Liver (tissue), 9 donors: ENCODE measurements around the gene GPR18. TPM values are rescaled to one million over a fixed set of nuclear protein-coding genes. Genes with fewer than 3 reads are reported as not detected.

Experiments used
- DNase-seq: peaks from one replicate; pipeline ENCODE4 v3.0.0-alpha.2; 2017; ENCODE audit warnings: low spot score
- H3K27ac ChIP-seq, 2 donors: one replicate each; pipeline ENCODE4 v1.7.0; 2013; ENCODE audit warnings: inconsistent platforms in 2 of 2, low read length in 2 of 2, control low read depth in 1 of 2, low read depth in 1 of 2, mild to moderate bottlenecking in 1 of 2
- H3K27me3 ChIP-seq, 4 donors: one replicate each; pipeline versions ENCODE4 v1.6.1 to v1.7.0; 2013; ENCODE audit warnings: low read length in 3 of 4, inconsistent platforms in 1 of 4, mild to moderate bottlenecking in 1 of 4, moderate library complexity in 1 of 4; ENCODE audit not compliant: control insufficient read depth in 4 of 4, insufficient read depth in 4 of 4
- H3K36me3 ChIP-seq, 4 donors: one replicate each; pipeline versions ENCODE4 v1.6.1 to v1.7.0; 2013; ENCODE audit warnings: low read length in 3 of 4, mild to moderate bottlenecking in 3 of 4, low read depth in 1 of 4, moderate library complexity in 1 of 4; ENCODE audit not compliant: control insufficient read depth in 4 of 4, insufficient read depth in 3 of 4
- H3K4me1 ChIP-seq, 4 donors: one replicate each; pipeline versions ENCODE4 v1.6.1 to v1.7.0; 2013; ENCODE audit warnings: low read length in 3 of 4, mild to moderate bottlenecking in 3 of 4, moderate library complexity in 1 of 4; ENCODE audit not compliant: control insufficient read depth in 4 of 4, insufficient read depth in 4 of 4
- H3K4me3 ChIP-seq, 3 donors: one replicate each; pipeline versions ENCODE4 v1.6.1 to v1.7.0; 2013; ENCODE audit warnings: low read length in 3 of 3, control low read depth in 1 of 3, low read depth in 1 of 3, mild to moderate bottlenecking in 1 of 3
- H3K9ac ChIP-seq, 2 donors: one replicate each; pipeline ENCODE4 v1.7.0; 2013; ENCODE audit warnings: low read length in 2 of 2, mild to moderate bottlenecking in 2 of 2, moderate library complexity in 2 of 2, control low read depth in 1 of 2, low read depth in 1 of 2
- H3K9me3 ChIP-seq, 4 donors: one replicate each; pipeline versions ENCODE4 v1.6.1 to v1.7.0; 2013; ENCODE audit warnings: low read length in 3 of 4; ENCODE audit not compliant: control insufficient read depth in 4 of 4
- CTCF ChIP-seq: fragments of 150-350 bp; IDR thresholded peaks from 2 replicates; pipeline ENCODE4 v1.5.1; 2017; ENCODE audit warnings: improper control_type of control experiment, low read depth, low read length; ENCODE audit not compliant: missing input control
- EGR1 ChIP-seq, 2 donors: IDR thresholded peaks; 2 replicates each; pipeline ENCODE4 v1.6.1; 2016 to 2018; ENCODE audit warnings: antibody characterized with exemption in 2 of 2, low read depth in 2 of 2
- FOXA2 ChIP-seq: IDR thresholded peaks from 2 replicates; pipeline ENCODE4 v1.6.1; 2016; ENCODE audit warnings: antibody characterized with exemption
- GABPA ChIP-seq, 2 donors: IDR thresholded peaks in 1 of 2; conservative IDR thresholded peaks in 1 of 2; 2 replicates each; pipeline ENCODE4 v1.6.1; 2016; ENCODE audit warnings: antibody characterized with exemption in 2 of 2, mild to moderate bottlenecking in 1 of 2, moderate library complexity in 1 of 2
- HNF4A ChIP-seq, 2 donors: conservative IDR thresholded peaks; 2 replicates each; pipeline ENCODE4 v1.6.1; 2016; ENCODE audit warnings: antibody characterized with exemption in 2 of 2, mild to moderate bottlenecking in 2 of 2
- HNF4G ChIP-seq: IDR thresholded peaks from 2 replicates; pipeline ENCODE4 v1.6.1; 2016; ENCODE audit warnings: antibody characterized with exemption
- JUND ChIP-seq, 2 donors: IDR thresholded peaks; 2 replicates each; pipeline ENCODE4 v1.6.1; 2016; ENCODE audit warnings: antibody characterized with exemption in 2 of 2
- MAX ChIP-seq: IDR thresholded peaks from 2 replicates; pipeline ENCODE4 v1.6.1; 2016; ENCODE audit warnings: antibody characterized with exemption
- NR2F2 ChIP-seq: IDR thresholded peaks from 2 replicates; pipeline ENCODE4 v1.6.1; 2016; ENCODE audit warnings: antibody characterized with exemption
- RAD21 ChIP-seq, 2 donors: IDR thresholded peaks; 2 replicates each; pipeline ENCODE4 v1.6.1; 2016; ENCODE audit warnings: antibody characterized with exemption in 2 of 2, mild to moderate bottlenecking in 2 of 2
- RXRA ChIP-seq, 2 donors: IDR thresholded peaks; 2 replicates each; pipeline ENCODE4 v1.6.1; 2017 to 2018; ENCODE audit warnings: antibody characterized with exemption in 2 of 2, mild to moderate bottlenecking in 1 of 2
- SP1 ChIP-seq: IDR thresholded peaks from 2 replicates; pipeline ENCODE4 v1.6.1; 2018; ENCODE audit warnings: antibody characterized with exemption, mild to moderate bottlenecking
- TAF1 ChIP-seq: conservative IDR thresholded peaks from 2 replicates; pipeline ENCODE4 v1.6.1; 2016; ENCODE audit warnings: antibody characterized with exemption, mild to moderate bottlenecking
- YY1 ChIP-seq: IDR thresholded peaks from 2 replicates; pipeline ENCODE4 v1.6.1; 2016; ENCODE audit warnings: antibody characterized with exemption, mild to moderate bottlenecking
- ZBTB33 ChIP-seq: IDR thresholded peaks from 2 replicates; pipeline ENCODE4 v1.6.1; 2016; ENCODE audit warnings: antibody characterized with exemption
- WGBS: extraction: QIAGEN DNeasy Blood & Tissue Kit; methylation state at CpG from one replicate; pipeline ENCODE4 v1.1.7; 2013; 5-methylcytosine and 5-hydroxymethylcytosine counted together
- polyA plus RNA-seq, 2 donors: library from polyadenylated mRNA; stranded (reverse) in 1 of 2; unstranded in 1 of 2; fragments of 200-250 nt in 1 of 2; fragments of >200 nt in 1 of 2; fragmentation: Nextera tagmentation in 1 of 2; extraction: Ambion mirVana in 1 of 2; gene quantifications; one replicate each; pipeline versions ENCODE4 v1.2.1 to v1.2.3, GENCODE V29; 2013 to 2015
- total RNA-seq, 2 donors: library from RNA; depleted of rRNA; stranded (reverse); fragments of >200 nt; gene quantifications; one replicate each; pipeline ENCODE4 v1.2.3, GENCODE V29; 2014
- TF ChIP-seq, protein P1 (sequence below): IDR thresholded peaks from 2 replicates; pipeline ENCODE4 v1.6.1; 2016; ENCODE audit warnings: antibody characterized with exemption, mild to moderate bottlenecking
- donor health status: healthy.
- donor health status: healthy.
- donor health status: healthy.
- donor health status: healthy.
- donor health status: healthy.

GPR18 gene
- total and polyA plus RNA-seq, 4 donors, result 0.13 to 1.0 (median 0.41) TPM

- Histone ChIP-seq H3K27me3 (no peaks in the 10 kb centered on the region), H3K4me3 (no peak overlapping the region), H3K9me3 (no peaks in the 10 kb centered on the region), H3K27ac (no peak overlapping the region), H3K4me1 (peaks cover 0 to 8% (median 3%) of the 10 kb centered on the region in 4 donors), H3K36me3 (no peaks in the 10 kb centered on the region), H3K9ac (no peak overlapping the region)
- 86% methylated on average over 15 of the region's 15 CpGs for WGBS
- TF ChIP-seq JUND (IDR thresholded peaks at IDR 0.05), result no peak
- no peak for TF ChIP-seq SP1
- TF ChIP-seq, protein P1, sequence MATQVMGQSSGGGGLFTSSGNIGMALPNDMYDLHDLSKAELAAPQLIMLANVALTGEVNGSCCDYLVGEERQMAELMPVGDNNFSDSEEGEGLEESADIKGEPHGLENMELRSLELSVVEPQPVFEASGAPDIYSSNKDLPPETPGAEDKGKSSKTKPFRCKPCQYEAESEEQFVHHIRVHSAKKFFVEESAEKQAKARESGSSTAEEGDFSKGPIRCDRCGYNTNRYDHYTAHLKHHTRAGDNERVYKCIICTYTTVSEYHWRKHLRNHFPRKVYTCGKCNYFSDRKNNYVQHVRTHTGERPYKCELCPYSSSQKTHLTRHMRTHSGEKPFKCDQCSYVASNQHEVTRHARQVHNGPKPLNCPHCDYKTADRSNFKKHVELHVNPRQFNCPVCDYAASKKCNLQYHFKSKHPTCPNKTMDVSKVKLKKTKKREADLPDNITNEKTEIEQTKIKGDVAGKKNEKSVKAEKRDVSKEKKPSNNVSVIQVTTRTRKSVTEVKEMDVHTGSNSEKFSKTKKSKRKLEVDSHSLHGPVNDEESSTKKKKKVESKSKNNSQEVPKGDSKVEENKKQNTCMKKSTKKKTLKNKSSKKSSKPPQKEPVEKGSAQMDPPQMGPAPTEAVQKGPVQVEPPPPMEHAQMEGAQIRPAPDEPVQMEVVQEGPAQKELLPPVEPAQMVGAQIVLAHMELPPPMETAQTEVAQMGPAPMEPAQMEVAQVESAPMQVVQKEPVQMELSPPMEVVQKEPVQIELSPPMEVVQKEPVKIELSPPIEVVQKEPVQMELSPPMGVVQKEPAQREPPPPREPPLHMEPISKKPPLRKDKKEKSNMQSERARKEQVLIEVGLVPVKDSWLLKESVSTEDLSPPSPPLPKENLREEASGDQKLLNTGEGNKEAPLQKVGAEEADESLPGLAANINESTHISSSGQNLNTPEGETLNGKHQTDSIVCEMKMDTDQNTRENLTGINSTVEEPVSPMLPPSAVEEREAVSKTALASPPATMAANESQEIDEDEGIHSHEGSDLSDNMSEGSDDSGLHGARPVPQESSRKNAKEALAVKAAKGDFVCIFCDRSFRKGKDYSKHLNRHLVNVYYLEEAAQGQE, result no peak
- no peak for TF ChIP-seq ZBTB33
- no peak for TF ChIP-seq RAD21 (IDR thresholded peaks at IDR 0.05)
- TF ChIP-seq HNF4A (conservative IDR thresholded peaks at IDR 0.05), result no peak
- no peak for TF ChIP-seq GABPA (IDR thresholded peaks at IDR 0.05 in 1 of 2, conservative IDR thresholded peaks at IDR 0.05 in 1 of 2)
- no peak for TF ChIP-seq HNF4G
- no peak for TF ChIP-seq EGR1 (IDR thresholded peaks at IDR 0.05; ENCODE audit: low read depth in 2 of 2)
- TF ChIP-seq NR2F2, result no peak
- TF ChIP-seq MAX, result no peak
- no peak for TF ChIP-seq TAF1
- TF ChIP-seq RXRA (IDR thresholded peaks at IDR 0.05), result no peak
- no peak for DNase-seq
Observed at GRCh38 chr13:99227909-99228688, 30.1 kb downstream of the GPR18 start.

DNA sequence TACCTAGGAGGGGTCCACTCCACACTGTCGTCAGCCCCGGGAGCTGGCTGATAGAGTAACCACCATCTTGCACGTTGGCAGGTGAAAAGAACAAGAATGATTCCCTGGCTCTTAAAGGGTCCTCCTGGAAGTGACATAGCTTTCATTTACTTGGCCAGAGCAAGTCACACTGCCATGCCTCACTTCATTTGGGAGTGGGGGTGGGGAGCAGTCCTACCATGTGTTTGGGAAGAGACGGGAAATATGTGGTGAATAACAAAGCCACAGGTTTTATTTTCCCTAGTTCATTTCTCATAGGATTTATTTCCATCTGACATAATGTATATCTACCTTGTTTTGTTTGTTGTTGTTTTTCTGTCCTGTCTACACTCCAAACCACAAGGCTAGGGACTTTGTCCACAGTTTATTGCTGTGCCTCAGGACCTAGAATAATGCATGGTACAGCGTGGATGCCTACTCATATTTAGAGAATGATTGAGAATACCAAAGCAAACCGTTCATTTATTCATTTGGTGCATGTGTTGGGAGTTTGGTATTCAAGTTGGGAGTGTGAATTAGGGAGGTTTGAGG lies 30.8 kb downstream of the GPR18 start:
- no peak overlapping the region for H3K4me3 ChIP-seq
- DNase-seq, result no peak
- no peaks in the 10 kb centered on the region for H3K36me3 ChIP-seq
- no peaks in the 10 kb centered on the region for H3K27me3 ChIP-seq
- H3K9me3 ChIP-seq, result no peaks in the 10 kb centered on the region
- no peak overlapping the region for H3K27ac ChIP-seq
- H3K4me1 ChIP-seq, result peaks cover 0 to 8% (median 4%) of the 10 kb centered on the region in 4 donors
- H3K9ac ChIP-seq, result no peak overlapping the region
- WGBS, result 93% methylated on average over 6 of the region's 6 CpGs
- TF ChIP-seq JUND (IDR thresholded peaks at IDR 0.05) (no peak), NR2F2 (no peak), EGR1 (IDR thresholded peaks at IDR 0.05; ENCODE audit: low read depth in 2 of 2) (no peak), CTCF (no peak), RAD21 (IDR thresholded peaks at IDR 0.05) (no peak), HNF4A (conservative IDR thresholded peaks at IDR 0.05) (no peak), MAX (no peak), TAF1 (no peak), FOXA2 (no peak), YY1 (no peak), ZBTB33 (no peak)
- TF ChIP-seq, protein P1, result no peak
